ENCODE results near the gene UNCX. TPM values are rescaled to one million over a fixed set of nuclear protein-coding genes. Genes with fewer than 3 reads are reported as not detected.
A peak's percentile ranks its signal among the peaks of the same experiment; 100 is the strongest.

The UNCX gene
- polyA plus RNA-seq, 1 donor (not counting 4 experiments of a cell fraction or from before 2014, with no cell fraction given): not detected

GRCh38 chr7:1235501-1236131 lies 2.9 kb downstream of the UNCX start:
- H3K27ac ChIP-seq (ENCODE audit: control insufficient read depth, insufficient read depth, low read length): no peak overlapping the region

GRCh38 chr7:1236132-1236661 lies 3.5 kb downstream of the UNCX start:
- no peak overlapping the region for H2AFZ ChIP-seq (ENCODE audit: control insufficient read depth, low read length)
- no peaks in the 10 kb centered on the region for H3K79me2 ChIP-seq (ENCODE audit: control insufficient read depth, insufficient read depth, low read length)
- H3K9ac ChIP-seq (ENCODE audit: control insufficient read depth, extremely low read depth, insufficient read depth, low read length): no peak overlapping the region
- no peak for FAIRE-seq
- H3K9me3 ChIP-seq (ENCODE audit: control insufficient read depth, low read depth, low read length): no peaks in the 10 kb centered on the region
- H3K4me1 ChIP-seq (ENCODE audit: control insufficient read depth, extremely low read depth, insufficient read depth, low read length): no peaks in the 10 kb centered on the region
- H3K4me2 ChIP-seq (ENCODE audit: control insufficient read depth, extremely low read depth, insufficient read depth, low read depth, low read length): no peak overlapping the region
- H3K36me3 ChIP-seq (ENCODE audit: control insufficient read depth in 2 of 2, extremely low read depth in 1 of 2, insufficient read depth in 2 of 2, low read length in 2 of 2): no peaks in the 10 kb centered on the region
- H4K20me1 ChIP-seq (ENCODE audit: control insufficient read depth, extremely low read depth, insufficient read depth, low read length): peaks cover 2% of the 10 kb centered on the region
- no peak overlapping the region for H3K27ac ChIP-seq (ENCODE audit: control insufficient read depth, insufficient read depth, low read length)
- no peak for DNase-seq (ENCODE audit: low read depth, low spot score)
- H3K4me3 ChIP-seq (ENCODE audit: control insufficient read depth in 2 of 3, extremely low read depth in 1 of 3, insufficient read depth in 2 of 3, low read depth in 1 of 3, low read length in 3 of 3): no peak overlapping the region
- H3K27me3 ChIP-seq (ENCODE audit: control insufficient read depth, extremely low read depth, insufficient read depth, low read length): peaks cover 82% of the 10 kb centered on the region
- TF ChIP-seq EZH2 (IDR thresholded peaks at IDR 0.05; ENCODE audit: low read length) (no peak), CTCF (optimal IDR thresholded peaks at IDR 0.05 in 1 of 3, IDR thresholded peaks at IDR 0.05 in 1 of 3, conservative IDR thresholded peaks at IDR 0.05 in 1 of 3; ENCODE audit: extremely low read depth in 1 of 3, insufficient read depth in 2 of 3, low read length in 3 of 3) (no peak)
- dilution Hi-C loops (cut with MboI; ENCODE audit: extremely low pct_ligation_motif_present, low sequenced_read_pairs): no loop called here
- H3K9me1 ChIP-seq (ENCODE audit: control insufficient read depth, extremely low read depth, insufficient read depth, low read length): no peaks in the 10 kb centered on the region

More at GRCh38 chr7:1235501-1236131, 2.9 kb downstream of the UNCX start:
- no peaks in the 10 kb centered on the region for H3K4me1 ChIP-seq (ENCODE audit: control insufficient read depth, extremely low read depth, insufficient read depth, low read length)
- H2AFZ ChIP-seq (ENCODE audit: control insufficient read depth, low read length): no peak overlapping the region
- H3K36me3 ChIP-seq (ENCODE audit: control insufficient read depth in 2 of 2, extremely low read depth in 1 of 2, insufficient read depth in 2 of 2, low read length in 2 of 2): no peaks in the 10 kb centered on the region
- dilution Hi-C loops (cut with MboI; ENCODE audit: extremely low pct_ligation_motif_present, low sequenced_read_pairs): no loop called here
- peak; percentile 94 for TF ChIP-seq EZH2 (IDR thresholded peaks at IDR 0.05; ENCODE audit: low read length)
- TF ChIP-seq CTCF (optimal IDR thresholded peaks at IDR 0.05 in 1 of 3, IDR thresholded peaks at IDR 0.05 in 1 of 3, conservative IDR thresholded peaks at IDR 0.05 in 1 of 3; ENCODE audit: extremely low read depth in 1 of 3, insufficient read depth in 2 of 3, low read length in 3 of 3): no peak
- peaks cover 82% of the 10 kb centered on the region for H3K27me3 ChIP-seq (ENCODE audit: control insufficient read depth, extremely low read depth, insufficient read depth, low read length)
- H3K9me3 ChIP-seq (ENCODE audit: control insufficient read depth, low read depth, low read length): no peaks in the 10 kb centered on the region
- FAIRE-seq: no peak
- DNase-seq (ENCODE audit: low read depth, low spot score): no peak
- no peak overlapping the region for H3K9ac ChIP-seq (ENCODE audit: control insufficient read depth, extremely low read depth, insufficient read depth, low read length)
- no peak overlapping the region for H3K4me2 ChIP-seq (ENCODE audit: control insufficient read depth, extremely low read depth, insufficient read depth, low read depth, low read length)
- no peaks in the 10 kb centered on the region for H3K79me2 ChIP-seq (ENCODE audit: control insufficient read depth, insufficient read depth, low read length)
- peaks cover 4% of the 10 kb centered on the region for H4K20me1 ChIP-seq (ENCODE audit: control insufficient read depth, extremely low read depth, insufficient read depth, low read length)
- no peaks in the 10 kb centered on the region for H3K9me1 ChIP-seq (ENCODE audit: control insufficient read depth, extremely low read depth, insufficient read depth, low read length)
- no peak overlapping the region for H3K4me3 ChIP-seq (ENCODE audit: control insufficient read depth in 2 of 3, extremely low read depth in 1 of 3, insufficient read depth in 2 of 3, low read depth in 1 of 3, low read length in 3 of 3)

Data from keratinocyte (primary cell).